ENCODE measurements around the gene CBFA2T3. TPM values are rescaled to one million over a fixed set of nuclear protein-coding genes. Genes with fewer than 3 reads are reported as not detected.

Gene CBFA2T3
- polyA plus RNA-seq, 1 experiment: not detected

- Histone ChIP-seq H3K27ac (ENCODE audit: low read depth, low read length) (no peak overlapping the region), H3K27me3 (ENCODE audit: control insufficient read depth, insufficient read depth, low read length) (peaks cover 27% of the 10 kb centered on the region), H3K4me3 (ENCODE audit: low read depth, low read length) (no peak overlapping the region), H3K9me3 (ENCODE audit: control insufficient read depth, insufficient read depth, low read length) (peaks cover 3% of the 10 kb centered on the region; the same call in 1 of the 2 replicates)
- ChIA-PET CTCF (no interaction called here), POLR2A (no interaction called here)
- DNase-seq (ENCODE audit: low read depth, low spot score): no peak
- TF ChIP-seq, protein P1, sequence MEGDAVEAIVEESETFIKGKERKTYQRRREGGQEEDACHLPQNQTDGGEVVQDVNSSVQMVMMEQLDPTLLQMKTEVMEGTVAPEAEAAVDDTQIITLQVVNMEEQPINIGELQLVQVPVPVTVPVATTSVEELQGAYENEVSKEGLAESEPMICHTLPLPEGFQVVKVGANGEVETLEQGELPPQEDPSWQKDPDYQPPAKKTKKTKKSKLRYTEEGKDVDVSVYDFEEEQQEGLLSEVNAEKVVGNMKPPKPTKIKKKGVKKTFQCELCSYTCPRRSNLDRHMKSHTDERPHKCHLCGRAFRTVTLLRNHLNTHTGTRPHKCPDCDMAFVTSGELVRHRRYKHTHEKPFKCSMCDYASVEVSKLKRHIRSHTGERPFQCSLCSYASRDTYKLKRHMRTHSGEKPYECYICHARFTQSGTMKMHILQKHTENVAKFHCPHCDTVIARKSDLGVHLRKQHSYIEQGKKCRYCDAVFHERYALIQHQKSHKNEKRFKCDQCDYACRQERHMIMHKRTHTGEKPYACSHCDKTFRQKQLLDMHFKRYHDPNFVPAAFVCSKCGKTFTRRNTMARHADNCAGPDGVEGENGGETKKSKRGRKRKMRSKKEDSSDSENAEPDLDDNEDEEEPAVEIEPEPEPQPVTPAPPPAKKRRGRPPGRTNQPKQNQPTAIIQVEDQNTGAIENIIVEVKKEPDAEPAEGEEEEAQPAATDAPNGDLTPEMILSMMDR (IDR thresholded peaks at IDR 0.05; ENCODE audit: low read depth, low read length): no peak
Observed at GRCh38 chr16:88906535-88907105, 70.4 kb downstream of the CBFA2T3 start.

DNA sequence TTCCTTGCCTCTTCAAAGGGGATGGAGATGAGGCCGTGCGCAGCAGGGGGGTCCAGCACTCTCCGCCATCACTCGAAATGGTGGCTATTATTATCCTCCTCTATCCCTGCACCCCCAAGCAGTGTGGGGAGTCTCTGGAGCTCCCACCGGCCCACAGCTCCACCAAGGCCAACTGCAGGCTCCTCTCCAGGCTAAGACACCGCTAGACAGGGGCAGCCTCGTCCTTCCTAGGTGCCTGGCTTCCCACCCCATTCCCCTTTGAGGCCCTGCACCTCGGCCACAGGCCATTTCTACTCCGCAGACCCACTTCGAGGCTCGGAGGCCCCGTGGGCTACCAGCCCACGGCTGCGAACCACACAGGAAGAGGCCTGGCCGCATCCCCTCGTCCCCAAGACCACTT is 71.0 kb downstream of the CBFA2T3 start:
- H3K4me3 ChIP-seq (ENCODE audit: low read depth, low read length): no peak overlapping the region
- CTCF ChIA-PET: interaction anchor here (0.6 kb wide), 1 partner anchor 942 kb away, joined by 3 read pairs; no protein-coding TSS in a partner anchor
- peaks cover 3% of the 10 kb centered on the region; the same call in 1 of the 2 replicates for H3K9me3 ChIP-seq (ENCODE audit: control insufficient read depth, insufficient read depth, low read length)
- TF ChIP-seq, protein P1 (IDR thresholded peaks at IDR 0.05; ENCODE audit: low read depth, low read length): no peak
- H3K27ac ChIP-seq (ENCODE audit: low read depth, low read length): no peak overlapping the region
- no peak for DNase-seq (ENCODE audit: low read depth, low spot score)
- POLR2A ChIA-PET: no interaction called here
- peaks cover 26% of the 10 kb centered on the region for H3K27me3 ChIP-seq (ENCODE audit: control insufficient read depth, insufficient read depth, low read length)

DNA sequence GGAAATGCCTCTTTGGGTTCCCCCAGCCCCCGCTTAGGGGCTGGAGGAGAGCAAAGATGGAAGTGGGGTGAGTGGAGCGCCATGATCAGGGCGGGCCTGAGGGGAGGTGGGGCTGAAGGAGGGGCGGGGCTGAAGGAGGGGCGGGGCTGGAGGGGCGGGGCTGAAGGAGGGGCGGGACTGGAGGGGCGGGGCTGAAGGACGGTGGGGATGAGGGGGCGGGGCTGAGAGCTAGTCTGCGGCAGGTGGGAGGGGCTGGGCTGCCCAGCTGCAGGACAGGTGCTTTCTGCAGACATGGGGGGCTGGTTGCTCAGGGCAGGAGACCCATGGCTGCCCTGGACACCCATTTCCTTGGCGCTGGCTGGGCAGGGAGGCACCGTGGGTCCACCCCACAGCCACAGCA is 71.4 kb downstream of the CBFA2T3 start:
- Histone ChIP-seq H3K9me3 (ENCODE audit: control insufficient read depth, insufficient read depth, low read length) (peaks cover 3% of the 10 kb centered on the region; the same call in 1 of the 2 replicates), H3K27me3 (ENCODE audit: control insufficient read depth, insufficient read depth, low read length) (peaks cover 26% of the 10 kb centered on the region), H3K4me3 (ENCODE audit: low read depth, low read length) (no peak overlapping the region), H3K27ac (ENCODE audit: low read depth, low read length) (no peak overlapping the region)
- TF ChIP-seq, protein P1 (IDR thresholded peaks at IDR 0.05; ENCODE audit: low read depth, low read length): no peak
- no peak for DNase-seq (ENCODE audit: low read depth, low spot score)
- ChIA-PET POLR2A (no interaction called here), CTCF (interaction anchor here (0.6 kb wide), 1 partner anchor 942 kb away, joined by 3 read pairs; no protein-coding TSS in a partner anchor)

- DNase-seq (ENCODE audit: low read depth, low spot score): no peak
- POLR2A ChIA-PET: no interaction called here
- CTCF ChIA-PET: no interaction called here
Observed at GRCh38 chr16:88904676-88905365, 72.2 kb downstream of the CBFA2T3 start.

More at GRCh38 chr16:88904676-88905365, 72.2 kb downstream of the CBFA2T3 start:
- Histone ChIP-seq H3K4me3 (ENCODE audit: low read depth, low read length) (no peak overlapping the region), H3K27me3 (ENCODE audit: control insufficient read depth, insufficient read depth, low read length) (peaks cover 27% of the 10 kb centered on the region), H3K9me3 (ENCODE audit: control insufficient read depth, insufficient read depth, low read length) (peaks cover 3% of the 10 kb centered on the region; the same call in 1 of the 2 replicates), H3K27ac (ENCODE audit: low read depth, low read length) (no peak overlapping the region)
- TF ChIP-seq, protein P1 (IDR thresholded peaks at IDR 0.05; ENCODE audit: low read depth, low read length): no peak

All from AG04450 (cell line).